ENCODE measurements around the gene ZNF221. TPM values are rescaled to one million over a fixed set of nuclear protein-coding genes. Genes with fewer than 3 reads are reported as not detected.
"Not testable (repeated sequence)": the region's sequence is repeated elsewhere in the genome, so short reads cannot be mapped to it uniquely, and the experiment has no call there.

The ZNF221 gene
- total RNA-seq, 2 donors from 2014 or later, result 1.2 to 4.2 TPM

DNA sequence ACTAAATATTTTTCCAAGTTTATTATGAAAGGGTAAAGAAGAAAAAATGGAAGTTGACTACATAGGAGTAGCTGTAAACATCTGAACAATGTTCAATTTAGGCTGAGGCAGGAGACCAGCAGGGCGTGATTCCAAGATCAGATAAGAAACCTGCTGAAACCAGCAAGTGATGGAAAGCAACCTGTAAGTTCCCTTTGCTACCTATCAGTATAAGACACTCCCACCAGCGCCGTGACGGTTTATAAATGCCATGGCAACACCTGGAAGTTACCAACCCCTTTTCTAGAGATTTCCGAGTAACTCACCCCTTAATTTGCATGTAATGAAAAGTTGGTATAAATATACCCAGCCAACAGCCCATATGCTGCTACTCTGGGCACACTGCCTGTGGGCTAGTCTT lies 14.8 kb upstream of the ZNF221 start:
- Mint-ChIP-seq H3K4me1 (peaks cover 5% of the 10 kb centered on the region), H3K9me3 (peaks cover 4% of the 10 kb centered on the region), H3K36me3 (ENCODE audit: low read depth) (peaks cover 31% of the 10 kb centered on the region), H3K4me3 (peak overlapping the region; percentile 87), H3K27me3 (peaks cover 3% of the 10 kb centered on the region), H3K27ac (peak overlapping the region; percentile 92)
- ATAC-seq (replicated peaks), result no peak

GRCh38 chr19:43939557-43940260 lies 11.3 kb upstream of the ZNF221 start:
- Mint-ChIP-seq H3K4me3 (no peak overlapping the region), H3K4me1 (no peaks in the 10 kb centered on the region), H3K9me3 (peaks cover 9% of the 10 kb centered on the region), H3K27me3 (peaks cover 11% of the 10 kb centered on the region), H3K27ac (no peak overlapping the region), H3K36me3 (ENCODE audit: low read depth) (no peaks in the 10 kb centered on the region)
- no peak for ATAC-seq (replicated peaks)

DNA sequence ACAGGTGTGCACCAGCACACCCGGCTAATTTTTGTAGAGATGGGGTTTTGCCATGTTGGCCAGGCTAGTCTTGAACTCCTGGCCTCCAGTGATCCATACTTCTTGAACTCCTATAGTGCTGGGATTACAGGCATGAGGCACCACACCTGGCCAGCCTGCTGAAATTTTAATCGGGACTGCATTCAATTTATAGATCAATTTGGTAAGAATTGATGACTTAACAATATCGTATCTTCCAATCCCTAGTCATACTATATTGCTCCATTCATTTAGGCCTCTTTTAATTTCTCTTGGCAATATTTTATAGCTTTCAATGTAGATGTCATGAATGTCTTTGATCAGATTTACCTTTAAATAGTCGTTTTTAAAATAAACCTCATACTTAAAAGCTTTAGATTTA lies 10.3 kb upstream of the ZNF221 start:
- H3K27ac Mint-ChIP-seq, result no peak overlapping the region
- ATAC-seq (replicated peaks), result no peak
- H3K27me3 Mint-ChIP-seq, result peaks cover 12% of the 10 kb centered on the region
- H3K9me3 Mint-ChIP-seq, result peaks cover 9% of the 10 kb centered on the region
- H3K4me3 Mint-ChIP-seq, result no peak overlapping the region
- no peaks in the 10 kb centered on the region for H3K4me1 Mint-ChIP-seq
- no peaks in the 10 kb centered on the region for H3K36me3 Mint-ChIP-seq (ENCODE audit: low read depth)

- Mint-ChIP-seq H3K27ac (no peak overlapping the region), H3K9me3 (peaks cover 13% of the 10 kb centered on the region), H3K36me3 (ENCODE audit: low read depth) (no peaks in the 10 kb centered on the region), H3K4me1 (no peaks in the 10 kb centered on the region), H3K4me3 (no peak overlapping the region), H3K27me3 (peaks cover 17% of the 10 kb centered on the region)
- no peak for ATAC-seq (replicated peaks)
Observed at GRCh38 chr19:43941209-43941608, 9.8 kb upstream of the ZNF221 start.

- not testable (repeated sequence) for ATAC-seq (replicated peaks); H3K27ac Mint-ChIP-seq; H3K36me3 Mint-ChIP-seq (ENCODE audit: low read depth); H3K4me3 Mint-ChIP-seq; H3K4me1 Mint-ChIP-seq
- peaks cover 31% of the 10 kb centered on the region for H3K27me3 Mint-ChIP-seq
- peaks cover 19% of the 10 kb centered on the region for H3K9me3 Mint-ChIP-seq
Observed at GRCh38 chr19:43947412-43947811, 3.6 kb upstream of the ZNF221 start.

GRCh38 chr19:43949803-43950202 lies 1.2 kb upstream of the ZNF221 start:
- Mint-ChIP-seq H3K9me3 (peaks cover 19% of the 10 kb centered on the region), H3K4me3 (peak overlapping the region; percentile 24), H3K27me3 (peaks cover 28% of the 10 kb centered on the region)
- not testable (repeated sequence) for ATAC-seq (replicated peaks); H3K27ac Mint-ChIP-seq; H3K4me1 Mint-ChIP-seq; H3K36me3 Mint-ChIP-seq (ENCODE audit: low read depth)

DNA sequence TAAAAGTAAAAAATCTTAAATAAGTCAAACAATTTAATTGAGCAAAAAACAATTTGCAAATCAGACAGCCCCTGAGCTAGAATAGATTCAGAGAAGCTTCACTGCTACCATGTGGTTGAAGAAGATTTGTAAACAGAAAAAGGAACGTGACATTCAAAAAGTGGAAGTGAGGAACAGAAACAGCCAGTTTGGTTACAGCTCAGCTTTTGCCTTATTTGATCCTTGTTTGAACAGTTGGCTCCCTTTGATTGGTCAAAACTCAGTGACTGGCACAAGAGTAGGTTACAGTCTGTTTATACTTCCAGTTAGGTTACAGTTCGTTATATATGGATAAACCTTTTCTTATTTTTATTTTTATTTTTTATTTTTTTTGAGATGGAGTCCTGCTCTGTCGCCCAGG lies 5.8 kb downstream of the ZNF221 start:
- ATAC-seq (replicated peaks), result no peak
- Mint-ChIP-seq H3K4me1 (no peaks in the 10 kb centered on the region), H3K9me3 (peaks cover 7% of the 10 kb centered on the region), H3K27ac (no peak overlapping the region), H3K36me3 (ENCODE audit: low read depth) (no peaks in the 10 kb centered on the region), H3K4me3 (no peak overlapping the region), H3K27me3 (no peaks in the 10 kb centered on the region)

DNA sequence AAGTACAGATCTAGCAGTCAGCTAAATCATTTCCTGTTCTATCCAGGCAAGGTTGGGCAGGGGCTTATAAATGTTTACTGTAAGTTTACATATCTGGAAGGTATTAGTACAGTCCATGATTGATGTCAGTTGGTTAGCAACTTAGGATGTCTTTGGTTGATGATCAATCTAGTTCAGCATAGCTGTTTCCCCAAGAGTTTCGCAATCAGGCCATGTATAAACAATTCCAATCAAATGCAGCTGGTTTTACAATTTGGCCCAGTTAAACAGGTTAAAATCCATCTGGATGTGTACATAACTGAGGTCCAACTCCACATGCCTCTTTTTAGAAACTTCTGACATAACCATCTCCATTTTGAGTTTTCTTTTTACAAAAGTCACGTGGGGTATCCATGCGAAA lies 6.9 kb downstream of the ZNF221 start:
- no peak for ATAC-seq (replicated peaks)
- Mint-ChIP-seq H3K4me3 (no peak overlapping the region), H3K27ac (no peak overlapping the region), H3K9me3 (peaks cover 7% of the 10 kb centered on the region), H3K27me3 (no peaks in the 10 kb centered on the region), H3K4me1 (no peaks in the 10 kb centered on the region), H3K36me3 (ENCODE audit: low read depth) (no peaks in the 10 kb centered on the region)

GRCh38 chr19:43960411-43960810 lies 9.4 kb downstream of the ZNF221 start:
- H3K4me1 Mint-ChIP-seq, result no peaks in the 10 kb centered on the region
- peaks cover 13% of the 10 kb centered on the region for H3K36me3 Mint-ChIP-seq (ENCODE audit: low read depth)
- H3K27ac Mint-ChIP-seq, result no peak overlapping the region
- H3K27me3 Mint-ChIP-seq, result no peaks in the 10 kb centered on the region
- H3K9me3 Mint-ChIP-seq, result peaks cover 21% of the 10 kb centered on the region
- H3K4me3 Mint-ChIP-seq, result no peak overlapping the region
- ATAC-seq (replicated peaks), result no peak

- peaks cover 44% of the 10 kb centered on the region for H3K9me3 Mint-ChIP-seq
- no peak for ATAC-seq (replicated peaks)
- no peaks in the 10 kb centered on the region for H3K27me3 Mint-ChIP-seq
- H3K4me3 Mint-ChIP-seq, result no peak overlapping the region
- no peak overlapping the region for H3K27ac Mint-ChIP-seq
- H3K4me1 Mint-ChIP-seq, result no peaks in the 10 kb centered on the region
- H3K36me3 Mint-ChIP-seq (ENCODE audit: low read depth), result peaks cover 32% of the 10 kb centered on the region
Observed at GRCh38 chr19:43966079-43966694, 15.2 kb downstream of the ZNF221 start.

DNA sequence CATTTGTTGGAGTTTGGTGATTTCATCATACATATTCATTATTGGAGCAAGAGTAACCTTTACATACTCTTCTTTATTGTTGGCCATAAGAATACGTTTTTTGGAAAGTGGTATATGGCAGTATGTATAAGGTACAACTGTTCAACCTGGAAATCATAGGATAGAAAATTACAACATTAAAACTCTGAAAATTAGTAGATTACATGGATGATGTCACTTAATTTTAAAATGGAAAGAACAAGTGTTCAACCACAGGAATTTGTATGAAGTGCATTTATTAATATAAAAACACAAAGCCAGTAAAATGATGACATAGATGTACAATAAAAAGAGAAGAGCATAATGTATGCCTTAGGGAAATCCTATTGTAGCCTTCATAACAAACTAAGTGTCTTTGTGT lies 25.7 kb downstream of the ZNF221 start:
- Mint-ChIP-seq H3K27me3 (peaks cover 6% of the 10 kb centered on the region), H3K4me3 (no peak overlapping the region), H3K4me1 (no peaks in the 10 kb centered on the region), H3K36me3 (ENCODE audit: low read depth) (no peaks in the 10 kb centered on the region), H3K27ac (no peak overlapping the region), H3K9me3 (peaks cover 18% of the 10 kb centered on the region)
- no peak for ATAC-seq (replicated peaks)

DNA sequence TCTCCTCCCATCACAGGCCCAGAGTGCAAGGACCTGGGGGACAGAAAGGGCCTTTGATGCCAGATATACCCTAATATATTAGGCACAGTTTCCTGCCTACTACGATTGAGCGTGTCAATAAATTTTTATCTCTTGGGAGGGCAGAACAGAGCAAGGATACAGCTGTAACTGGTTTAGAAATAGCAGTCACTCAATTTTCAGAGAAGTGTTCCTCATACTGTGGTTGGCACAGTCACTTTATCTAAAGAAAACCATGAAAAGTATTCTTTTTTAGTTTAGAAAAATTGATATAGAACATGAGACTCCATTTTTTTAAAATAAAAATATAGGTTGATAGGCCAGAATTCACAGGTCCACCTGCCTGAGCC lies 32.5 kb downstream of the ZNF221 start:
- Mint-ChIP-seq H3K9me3 (peaks cover 5% of the 10 kb centered on the region), H3K27me3 (peaks cover under 1% of the 10 kb centered on the region), H3K4me1 (no peaks in the 10 kb centered on the region), H3K27ac (no peak overlapping the region), H3K4me3 (peak overlapping the region; percentile 88), H3K36me3 (ENCODE audit: low read depth) (peaks cover 7% of the 10 kb centered on the region)
- ATAC-seq (replicated peaks), result no peak

DNA sequence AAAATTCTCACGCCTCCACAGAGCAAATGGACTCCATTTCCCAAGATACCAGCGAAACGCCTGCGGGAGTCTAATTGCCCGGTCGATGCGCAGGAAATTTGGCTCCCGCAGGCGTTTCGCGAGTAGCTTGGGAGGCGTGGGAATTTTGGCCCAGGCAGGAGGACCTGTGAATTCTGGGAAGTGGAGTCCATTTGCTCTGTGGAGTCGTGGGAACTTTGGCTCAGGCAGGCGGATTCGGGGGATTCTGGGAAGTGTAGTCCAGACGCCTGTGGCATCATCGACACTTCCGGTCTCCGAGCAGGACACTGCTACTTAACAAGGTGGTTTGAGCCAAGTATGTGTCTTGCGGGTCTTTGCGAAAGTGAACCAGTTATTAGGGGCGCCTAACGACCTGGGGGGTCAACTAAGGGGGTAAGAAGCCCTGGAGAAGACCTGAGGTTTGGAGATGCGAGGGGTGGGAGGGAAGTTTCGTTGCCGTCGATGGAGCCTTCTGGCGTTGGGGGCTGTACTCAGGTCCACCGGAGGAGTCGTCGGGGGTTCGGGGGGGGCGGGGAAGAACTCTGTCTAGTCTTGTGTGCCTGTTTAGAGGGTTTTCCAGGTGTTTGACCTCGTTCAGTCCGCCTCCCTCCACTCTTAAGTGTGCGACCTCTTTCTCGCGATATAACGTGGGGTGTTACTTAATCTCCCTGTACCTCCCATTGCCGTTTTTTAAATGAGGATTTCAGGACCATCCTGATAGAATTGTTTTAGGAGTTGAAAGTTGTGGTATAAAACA lies 33.1 kb downstream of the ZNF221 start, which contains the start of gene ZNF155:
Gene ZNF155 (plus strand): TSS at position 277 of the 775 bp plus-strand sequence. CDS start 4,356 bp downstream, outside the sequence.
- Mint-ChIP-seq H3K27ac (peak within 1 kb of the TSS; percentile 86), H3K4me1 (no peaks in the 10 kb centered on the region), H3K27me3 (no peaks in the 10 kb centered on the region), H3K4me3 (peak within 1 kb of the TSS; percentile 88), H3K9me3 (peaks cover 6% of the 10 kb centered on the region), H3K36me3 (ENCODE audit: low read depth) (peaks cover 13% of the 10 kb centered on the region)
- ATAC-seq (replicated peaks), result peak; percentile 97

GRCh38 chr19:43984687-43985000 lies 33.6 kb downstream of the ZNF221 start:
- no peaks in the 10 kb centered on the region for H3K4me1 Mint-ChIP-seq
- peak; percentile 10 for ATAC-seq (replicated peaks)
- H3K9me3 Mint-ChIP-seq, result peaks cover 6% of the 10 kb centered on the region
- H3K4me3 Mint-ChIP-seq, result peak overlapping the region; percentile 88
- no peaks in the 10 kb centered on the region for H3K27me3 Mint-ChIP-seq
- H3K27ac Mint-ChIP-seq, result peak overlapping the region; percentile 86
- H3K36me3 Mint-ChIP-seq (ENCODE audit: low read depth), result peaks cover 18% of the 10 kb centered on the region

Measured in activated T-helper 17 cell treated with anti-CD3 and anti-CD28 coated beads, Interleukin-2, amount 50 U/mL, for 72 hours (primary cell).